ENCODE data around the gene DCAF12L2. TPM values are rescaled to one million over a fixed set of nuclear protein-coding genes. Genes with fewer than 3 reads are reported as not detected.

The DCAF12L2 gene
- total RNA-seq, 1 donor from 2014 or later = not detected

DNA sequence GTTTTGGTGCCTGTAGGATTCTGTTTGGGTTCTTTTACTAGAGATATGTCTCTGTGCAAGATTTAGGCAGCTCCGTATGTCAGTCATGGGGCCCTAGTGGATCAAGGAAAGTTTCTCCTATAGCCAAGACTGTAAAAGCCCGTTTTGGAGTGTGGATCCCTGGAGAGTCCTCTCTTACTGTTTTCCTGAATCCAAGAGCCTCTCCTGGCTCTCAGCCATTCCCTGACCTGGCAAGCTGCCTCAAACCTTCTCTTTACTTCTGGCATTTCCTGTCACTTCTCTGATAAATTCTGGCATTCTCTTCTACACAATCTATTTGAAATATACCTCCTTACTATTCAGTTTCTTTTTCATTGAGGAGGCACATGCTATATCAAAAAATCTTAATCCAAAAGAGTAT is 41.4 kb downstream of the DCAF12L2 start:
- intact Hi-C loops (cut with DNase I) = no loop called here
- H3K4me1 ChIP-seq = no peaks in the 10 kb centered on the region

More for the DNA sequence above, 41.4 kb downstream of the DCAF12L2 start:
- DNase-seq (ENCODE audit: extremely low spot score in 2 of 2) = no peak
- TF ChIP-seq POLR2AphosphoS5 (IDR thresholded peaks at IDR 0.05; ENCODE audit: insufficient read depth in 1 of 2, low read depth in 1 of 2) (no peak), POLR2A (IDR thresholded peaks at IDR 0.05) (no peak)
- TF ChIP-seq, protein P1, sequence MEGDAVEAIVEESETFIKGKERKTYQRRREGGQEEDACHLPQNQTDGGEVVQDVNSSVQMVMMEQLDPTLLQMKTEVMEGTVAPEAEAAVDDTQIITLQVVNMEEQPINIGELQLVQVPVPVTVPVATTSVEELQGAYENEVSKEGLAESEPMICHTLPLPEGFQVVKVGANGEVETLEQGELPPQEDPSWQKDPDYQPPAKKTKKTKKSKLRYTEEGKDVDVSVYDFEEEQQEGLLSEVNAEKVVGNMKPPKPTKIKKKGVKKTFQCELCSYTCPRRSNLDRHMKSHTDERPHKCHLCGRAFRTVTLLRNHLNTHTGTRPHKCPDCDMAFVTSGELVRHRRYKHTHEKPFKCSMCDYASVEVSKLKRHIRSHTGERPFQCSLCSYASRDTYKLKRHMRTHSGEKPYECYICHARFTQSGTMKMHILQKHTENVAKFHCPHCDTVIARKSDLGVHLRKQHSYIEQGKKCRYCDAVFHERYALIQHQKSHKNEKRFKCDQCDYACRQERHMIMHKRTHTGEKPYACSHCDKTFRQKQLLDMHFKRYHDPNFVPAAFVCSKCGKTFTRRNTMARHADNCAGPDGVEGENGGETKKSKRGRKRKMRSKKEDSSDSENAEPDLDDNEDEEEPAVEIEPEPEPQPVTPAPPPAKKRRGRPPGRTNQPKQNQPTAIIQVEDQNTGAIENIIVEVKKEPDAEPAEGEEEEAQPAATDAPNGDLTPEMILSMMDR (IDR thresholded peaks at IDR 0.05) = no peak
- Histone ChIP-seq H3K9me3 (no peaks in the 10 kb centered on the region), H3K27me3 (no peaks in the 10 kb centered on the region), H3K27ac (no peak overlapping the region), H3K4me3 (no peak overlapping the region), H3K36me3 (no peaks in the 10 kb centered on the region)

Data from vagina (tissue), 2 donors.